GM12892 (cell line): Measurements from ENCODE around the gene RALGPS1.

Experiments
- POLR2A ChIP-seq: IDR thresholded peaks from 2 replicates; pipeline ENCODE4 v1.6.1; 2011; ENCODE audit warnings: low read depth, low read length, control low read depth
- POLR2AphosphoS5 ChIP-seq: IDR thresholded peaks from 2 replicates; pipeline ENCODE4 v1.6.1; 2011; ENCODE audit warnings: low read depth, low read length, control low read depth
- TAF1 ChIP-seq: IDR thresholded peaks from 2 replicates; pipeline ENCODE4 v1.6.1; 2011; ENCODE audit warnings: low read depth, mild to moderate bottlenecking, control low read depth, low read length, borderline replicate concordance

- TF ChIP-seq TAF1 (no peak), POLR2A (no peak), POLR2AphosphoS5 (no peak)
Observed at GRCh38 chr9:127159325-127159801, 244.8 kb downstream of the RALGPS1 start.
